ENCODE results near the gene STMN1. TPM values are rescaled to one million over a fixed set of nuclear protein-coding genes. Genes with fewer than 3 reads are reported as not detected.
A peak's percentile ranks its signal among the peaks of the same experiment; 100 is the strongest.

Gene STMN1
- total RNA-seq (2021) (302 and 349 TPM in 2 replicates), Bru-seq, nascent RNA (percentile 90 among the genes with signal in this experiment), BruChase-seq, experiment 1, labeled RNA remaining after a 2-hour chase (percentile 83 among the genes with signal in this experiment), BruChase-seq, experiment 2, labeled RNA remaining after a 6-hour chase (percentile 94 among the genes with signal in this experiment)
- long read RNA-seq, transcript STMN1-207 (4 exons, 2,947 nt) = minor isoform, 7 of 531 reads
- long read RNA-seq, transcript STMN1-206 (5 exons, 1,504 nt) = major isoform, 461 of 531 reads
- long read RNA-seq, transcript STMN1-203 (5 exons, 1,712 nt) = minor isoform, 6 of 531 reads
- long read RNA-seq, partial matches to known transcripts = 30 of 531 reads
- long read RNA-seq, other reads (novel, unspliced or antisense) = 22 of 531 reads

GRCh38 chr1:25905680-25906643 is at the start of gene STMN1:
STMN1 (minus strand) TSS chr1:25906419; CDS start chr1:25904676, 1,743 bp downstream.
- ChIA-PET POLR2A (ENCODE audit: unreplicated experiment) (interaction anchor here (0.6 kb wide), 1 partner anchor 12 kb away, joined by 7 read pairs; no protein-coding TSS in a partner anchor), CTCF (interaction anchor here (0.5 to 0.6 kb wide), 3 partner anchors 92 to 372 kb away, joined by 3 to 5 read pairs (median 3); partner anchors contain the start of gene PAFAH2)
- Histone ChIP-seq H3K4me1 (replicated peaks; ENCODE audit: insufficient read depth) (peaks cover 15% of the 10 kb centered on the region), H2AFZ (peak within 1 kb of the TSS; percentile 91), H3K79me2 (ENCODE audit: low read depth) (peaks cover 28% of the 10 kb centered on the region), H4K20me1 (ENCODE audit: insufficient read depth) (no peaks in the 10 kb centered on the region; the same call in 1 of the 2 replicates), H3K27ac (no peak within 1 kb of the TSS), H3K27me3 (ENCODE audit: insufficient read depth, low read depth) (no peaks in the 10 kb centered on the region), H3K9me2 (ENCODE audit: insufficient read depth) (no peaks in the 10 kb centered on the region), H3K4me2 (peak within 1 kb of the TSS; percentile 99), H3K4me3 (peak within 1 kb of the TSS; percentile 92), H3K36me3 (ENCODE audit: low read depth) (no peaks in the 10 kb centered on the region; the same call in 1 of the 2 replicates), H3F3A (ENCODE audit: insufficient read depth, low read depth) (peaks cover 10% of the 10 kb centered on the region; the same call in 1 of the 2 replicates), H3K9me3 (ENCODE audit: insufficient read depth, low read depth) (no peaks in the 10 kb centered on the region)
- DNase-seq = peak in 1 of 2 experiments; percentile 87
- intact Hi-C loops (cut with micrococcal nuclease; ENCODE audit: unreplicated experiment) = loop anchor here (2.0 to 5.0 kb wide), 2 partner anchors 84 to 93 kb away; partner anchors contain the start of gene PAFAH2
- TF ChIP-seq EZH2 (IDR thresholded peaks at IDR 0.05; ENCODE audit: low read depth) = no peak
- TF ChIP-seq CTCF (conservative IDR thresholded peaks at IDR 0.05) = no peak
- no TSS peak for BruUV-seq (replicated peaks)

- Histone ChIP-seq H3K4me3 (no peak overlapping the region), H3F3A (ENCODE audit: insufficient read depth, low read depth) (no peaks in the 10 kb centered on the region), H4K20me1 (ENCODE audit: insufficient read depth) (no peaks in the 10 kb centered on the region), H2AFZ (no peak overlapping the region), H3K27me3 (ENCODE audit: insufficient read depth, low read depth) (no peaks in the 10 kb centered on the region), H3K9me3 (ENCODE audit: insufficient read depth, low read depth) (no peaks in the 10 kb centered on the region), H3K27ac (no peak overlapping the region), H3K4me2 (no peak overlapping the region), H3K9me2 (ENCODE audit: insufficient read depth) (no peaks in the 10 kb centered on the region), H3K4me1 (replicated peaks; ENCODE audit: insufficient read depth) (no peaks in the 10 kb centered on the region), H3K79me2 (ENCODE audit: low read depth) (no peaks in the 10 kb centered on the region), H3K36me3 (ENCODE audit: low read depth) (no peaks in the 10 kb centered on the region)
- ChIA-PET POLR2A (ENCODE audit: unreplicated experiment) (no interaction called here), CTCF (interaction anchor here (0.6 kb wide), 1 partner anchor 42 kb away, joined by 11 read pairs; the partner anchor contains the start of gene PAFAH2)
- DNase-seq = no peak
- intact Hi-C loops (cut with micrococcal nuclease; ENCODE audit: unreplicated experiment) = no loop called here
- BruUV-seq (replicated peaks) = no TSS peak
- TF ChIP-seq CTCF (conservative IDR thresholded peaks at IDR 0.05) = no peak
- TF ChIP-seq EZH2 (IDR thresholded peaks at IDR 0.05; ENCODE audit: low read depth) = no peak
Measured at GRCh38 chr1:25955553-25955952, 49.3 kb upstream of the STMN1 start.

GRCh38 chr1:25954282-25954938 is 48.2 kb upstream of the STMN1 start:
- intact Hi-C loops (cut with micrococcal nuclease; ENCODE audit: unreplicated experiment) = no loop called here
- POLR2A ChIA-PET (ENCODE audit: unreplicated experiment) = no interaction called here
- no TSS peak for BruUV-seq (replicated peaks)
- Histone ChIP-seq H3K36me3 (ENCODE audit: low read depth) (no peaks in the 10 kb centered on the region), H3K9me3 (ENCODE audit: insufficient read depth, low read depth) (no peaks in the 10 kb centered on the region), H3K27me3 (ENCODE audit: insufficient read depth, low read depth) (no peaks in the 10 kb centered on the region), H3K27ac (no peak overlapping the region), H3K4me1 (replicated peaks; ENCODE audit: insufficient read depth) (no peaks in the 10 kb centered on the region), H2AFZ (no peak overlapping the region), H3K9me2 (ENCODE audit: insufficient read depth) (no peaks in the 10 kb centered on the region), H3K79me2 (ENCODE audit: low read depth) (no peaks in the 10 kb centered on the region), H4K20me1 (ENCODE audit: insufficient read depth) (no peaks in the 10 kb centered on the region), H3K4me2 (no peak overlapping the region), H3F3A (ENCODE audit: insufficient read depth, low read depth) (no peaks in the 10 kb centered on the region), H3K4me3 (no peak overlapping the region)
- CTCF ChIA-PET = no interaction called here
- no peak for DNase-seq
- TF ChIP-seq EZH2 (IDR thresholded peaks at IDR 0.05; ENCODE audit: low read depth) = no peak
- no peak for TF ChIP-seq CTCF (conservative IDR thresholded peaks at IDR 0.05)
